CD4-positive, alpha-beta T cell treated with Interleukin-17A for 1 hour (primary cell): Measurements from ENCODE around the gene SORT1.

ENCODE experiments used
- DNase-seq: peaks from one replicate; pipeline ENCODE4 v3.0.0-alpha.2; 2020

The SORT1 gene

GRCh38 chr1:109270623-109271317 is 126.9 kb downstream of the SORT1 start:
- DNase-seq = no peak

GRCh38 chr1:109269981-109270622 is 127.6 kb downstream of the SORT1 start:
- no peak for DNase-seq

GRCh38 chr1:109269212-109269980 is 128.3 kb downstream of the SORT1 start:
- DNase-seq = no peak

- DNase-seq = no peak
Measured at GRCh38 chr1:109268431-109269211, 129.1 kb downstream of the SORT1 start.

- DNase-seq = no peak
Measured at GRCh38 chr1:109267743-109268300, 129.9 kb downstream of the SORT1 start.

- no peak for DNase-seq
Measured at GRCh38 chr1:109266965-109267364, 130.8 kb downstream of the SORT1 start.

- no peak for DNase-seq
Measured at GRCh38 chr1:109265741-109266330, 131.9 kb downstream of the SORT1 start.

GRCh38 chr1:109265016-109265415 is 132.7 kb downstream of the SORT1 start:
- DNase-seq = no peak

GRCh38 chr1:109264379-109264755 is 133.4 kb downstream of the SORT1 start:
- no peak for DNase-seq

- DNase-seq = peak; percentile 75
Measured at GRCh38 chr1:109263597-109264378, 133.9 kb downstream of the SORT1 start.

- no peak for DNase-seq
Measured at GRCh38 chr1:109263234-109263596, 134.5 kb downstream of the SORT1 start.

- DNase-seq = no peak
Measured at GRCh38 chr1:109262231-109263055, 135.3 kb downstream of the SORT1 start.

- DNase-seq = no peak
Measured at GRCh38 chr1:109261578-109261977, 136.1 kb downstream of the SORT1 start.

- DNase-seq = no peak
Measured at GRCh38 chr1:109261006-109261405, 136.7 kb downstream of the SORT1 start.

GRCh38 chr1:109259674-109260557 is 137.8 kb downstream of the SORT1 start:
- no peak for DNase-seq
